Stimulated activated effector memory CD8-positive, alpha-beta T cell treated with anti-CD3 and anti-CD28 coated beads, Interleukin-12 subunit alpha, Interleukin-12 subunit beta, amount 100 ng/mL, for 72 hours (primary cell): ENCODE measurements around the gene FNDC11.
"Not testable (repeated sequence)": the region's sequence is repeated elsewhere in the genome, so short reads cannot be mapped to it uniquely, and the experiment has no call there.

Experiments
- ATAC-seq: fragments of 150-1000 bp; cut with Tn5 transposase; 2 replicates; pipeline ENCODE4 v1.10.0; 2021
- DNase-seq, 2 donors: peaks; one replicate each; pipeline ENCODE4 v3.0.0; 2021 to 2022; ENCODE audit warnings: low spot score in 2 of 2
- H3K27ac Mint-ChIP-seq: one replicate; pipeline ENCODE4 v1.8.0; 2022; ENCODE audit warnings: mild to moderate bottlenecking, mixed read lengths
- H3K36me3 Mint-ChIP-seq: one replicate; pipeline ENCODE4 v1.8.0; 2022; ENCODE audit warnings: mild to moderate bottlenecking, mixed read lengths
- H3K4me1 Mint-ChIP-seq: one replicate; pipeline ENCODE4 v1.8.0; 2022; ENCODE audit warnings: mixed read lengths
- H3K4me3 Mint-ChIP-seq: one replicate; pipeline ENCODE4 v1.8.0; 2022; ENCODE audit warnings: mild to moderate bottlenecking, mixed read lengths
- H3K9me3 Mint-ChIP-seq: one replicate; pipeline ENCODE4 v1.8.0; 2022; ENCODE audit warnings: mixed read lengths

The FNDC11 gene

DNA sequence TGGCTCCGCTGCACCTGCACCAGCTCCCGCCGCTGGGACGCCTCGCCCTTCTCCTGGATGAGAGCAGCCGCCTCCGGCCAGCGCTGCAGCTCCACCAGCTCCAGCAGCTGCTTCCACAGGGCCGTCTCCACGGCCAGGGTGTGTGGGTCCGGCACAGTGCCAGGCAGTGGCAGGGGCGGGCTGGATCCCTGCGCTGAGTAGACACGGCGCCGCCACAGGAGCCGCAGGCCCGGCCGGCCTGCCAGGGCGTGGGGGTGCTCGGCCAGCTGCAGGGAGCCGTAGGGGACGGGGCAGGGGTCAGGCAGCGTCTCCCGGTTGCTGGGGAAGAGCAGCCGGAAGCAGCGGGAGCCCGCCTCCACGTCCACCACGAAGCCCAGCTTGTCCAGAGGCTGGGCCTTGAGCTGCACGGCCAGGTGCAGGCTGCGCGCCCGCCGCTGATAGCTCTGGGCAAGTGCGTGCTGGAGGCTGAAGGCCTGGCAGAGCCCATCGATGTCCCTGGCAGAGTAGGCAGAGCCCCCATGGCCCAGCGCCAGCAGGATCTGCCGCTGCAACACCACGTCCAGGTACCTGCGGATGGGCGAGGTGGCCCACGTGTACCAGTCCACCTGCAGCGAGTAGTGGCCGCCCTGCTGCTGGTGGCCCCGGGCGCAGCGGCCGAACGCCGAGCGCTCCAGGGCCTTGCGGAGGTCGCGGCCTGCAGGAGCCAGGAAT, 9.4 kb downstream of the FNDC11 start:
- H3K36me3 Mint-ChIP-seq, result peaks cover 21% of the 10 kb centered on the region
- ATAC-seq, result no peak
- peaks cover 20% of the 10 kb centered on the region for H3K4me1 Mint-ChIP-seq
- no peak overlapping the region for H3K27ac Mint-ChIP-seq
- no peak for DNase-seq
- no peak overlapping the region for H3K4me3 Mint-ChIP-seq
- no peaks in the 10 kb centered on the region for H3K9me3 Mint-ChIP-seq

DNA sequence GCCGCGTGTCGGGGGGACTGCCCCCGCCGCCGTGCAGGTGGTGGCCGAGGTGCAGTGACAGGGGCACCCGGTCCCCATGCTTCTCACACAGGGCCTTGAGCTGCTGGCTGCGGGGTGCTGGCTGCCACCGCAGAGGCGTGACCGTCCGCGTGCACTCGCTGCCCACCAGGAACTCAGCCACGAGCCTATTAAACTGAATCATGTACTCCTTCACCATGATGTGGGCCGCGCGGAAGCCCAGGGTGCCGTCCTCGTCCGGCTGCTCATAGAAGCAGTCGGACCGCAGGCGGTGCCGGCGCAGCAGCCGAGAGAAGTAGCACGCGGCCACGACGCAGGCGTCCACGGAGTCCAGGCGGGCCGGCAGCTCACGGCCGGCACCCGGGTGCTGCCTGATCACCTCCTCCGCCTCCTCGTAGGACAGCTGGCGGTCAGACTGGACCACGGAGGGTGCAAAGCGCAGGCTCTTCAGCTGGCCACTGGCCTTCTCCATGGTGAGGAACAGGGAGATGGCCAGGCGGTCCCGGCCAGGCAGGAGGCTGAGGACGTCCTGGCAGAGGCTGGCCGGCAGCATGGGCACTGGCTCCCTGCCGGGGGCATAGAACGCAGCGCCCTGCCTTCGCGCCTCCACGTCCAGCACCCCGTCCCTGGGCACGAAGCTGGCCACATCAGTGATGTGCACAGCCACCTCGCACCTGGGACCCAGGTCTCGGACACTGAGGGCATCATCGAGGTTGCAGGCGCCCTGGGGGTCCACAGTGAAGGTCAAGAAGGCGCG, 10.3 kb downstream of the FNDC11 start:
- H3K4me1 Mint-ChIP-seq, result peaks cover 28% of the 10 kb centered on the region
- no peaks in the 10 kb centered on the region for H3K9me3 Mint-ChIP-seq
- ATAC-seq, result no peak
- peaks cover 21% of the 10 kb centered on the region for H3K36me3 Mint-ChIP-seq
- no peak overlapping the region for H3K4me3 Mint-ChIP-seq
- no peak for DNase-seq
- no peak overlapping the region for H3K27ac Mint-ChIP-seq

DNA sequence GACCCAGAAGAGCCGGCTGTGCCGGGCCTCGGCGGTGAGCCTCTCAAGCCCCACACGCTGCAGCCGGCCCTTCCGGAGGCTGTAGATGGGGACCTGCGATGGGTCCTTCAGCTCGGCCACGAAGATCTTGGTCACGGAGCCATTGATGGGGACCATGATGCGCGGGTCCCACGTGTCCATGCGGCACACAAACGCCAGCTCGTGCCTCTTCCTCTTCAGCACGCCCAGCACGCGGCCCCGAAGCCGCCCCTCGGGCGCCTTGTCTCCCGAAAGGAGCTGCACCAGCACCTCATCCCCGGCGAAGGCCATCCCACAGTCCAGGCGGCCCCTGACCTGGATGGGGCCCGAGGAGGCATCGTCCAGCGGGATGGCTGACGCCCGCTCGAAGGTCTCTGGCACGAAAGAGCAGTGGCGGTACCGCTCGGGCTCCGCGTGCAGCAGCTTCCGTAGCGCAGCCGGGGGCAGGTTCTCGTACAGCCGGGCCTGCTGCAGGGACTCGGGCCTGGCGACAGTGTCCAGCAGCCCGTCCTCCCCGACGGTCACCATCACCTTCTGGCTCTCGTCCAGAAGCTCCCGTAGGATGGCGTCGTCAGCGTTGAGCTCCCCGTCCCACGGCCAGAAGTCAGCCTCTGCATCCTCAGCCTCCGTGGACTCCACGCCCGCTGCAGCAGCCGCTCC, 11.2 kb downstream of the FNDC11 start:
- H3K27ac Mint-ChIP-seq, result no peak overlapping the region
- DNase-seq (no peak), ATAC-seq (no peak)
- H3K36me3 Mint-ChIP-seq, result peaks cover 20% of the 10 kb centered on the region
- H3K4me1 Mint-ChIP-seq, result peaks cover 30% of the 10 kb centered on the region
- H3K9me3 Mint-ChIP-seq, result no peaks in the 10 kb centered on the region
- no peak overlapping the region for H3K4me3 Mint-ChIP-seq

DNA sequence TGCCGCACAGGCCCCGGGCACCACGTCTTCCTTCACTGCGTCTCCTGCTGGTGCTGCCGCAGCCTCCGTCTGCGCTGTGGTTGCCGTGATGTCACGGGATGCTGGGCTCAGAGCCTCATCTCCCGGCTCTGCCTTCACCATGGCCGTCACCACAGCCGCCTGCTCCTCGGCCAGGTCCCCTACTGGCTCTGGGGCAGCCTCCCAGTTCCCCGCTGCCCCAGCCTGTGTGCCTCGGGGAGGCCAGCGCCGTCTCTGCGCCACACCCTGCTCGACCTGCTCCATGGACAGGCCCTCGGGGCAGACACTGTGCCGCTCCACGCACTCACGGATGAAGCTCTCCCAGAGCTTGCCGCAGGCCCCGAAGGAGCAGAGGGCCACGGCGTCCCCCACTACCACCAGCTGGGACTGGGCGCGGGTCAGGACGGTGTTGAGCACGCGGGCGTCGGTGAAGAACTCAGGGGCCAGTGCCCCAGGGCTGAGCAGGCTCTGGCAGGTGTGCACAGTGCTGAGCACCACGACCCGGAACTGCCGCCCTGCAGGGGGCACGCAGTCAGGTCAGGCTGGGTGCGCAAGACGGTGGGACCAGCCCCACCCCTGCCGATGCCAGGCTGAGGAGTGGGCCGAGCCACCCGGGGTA, 11.9 kb downstream of the FNDC11 start:
- no peak for ATAC-seq
- Mint-ChIP-seq H3K9me3 (no peaks in the 10 kb centered on the region), H3K4me3 (no peak overlapping the region), H3K27ac (no peak overlapping the region), H3K4me1 (peaks cover 25% of the 10 kb centered on the region), H3K36me3 (peaks cover 14% of the 10 kb centered on the region)
- no peak for DNase-seq

DNA sequence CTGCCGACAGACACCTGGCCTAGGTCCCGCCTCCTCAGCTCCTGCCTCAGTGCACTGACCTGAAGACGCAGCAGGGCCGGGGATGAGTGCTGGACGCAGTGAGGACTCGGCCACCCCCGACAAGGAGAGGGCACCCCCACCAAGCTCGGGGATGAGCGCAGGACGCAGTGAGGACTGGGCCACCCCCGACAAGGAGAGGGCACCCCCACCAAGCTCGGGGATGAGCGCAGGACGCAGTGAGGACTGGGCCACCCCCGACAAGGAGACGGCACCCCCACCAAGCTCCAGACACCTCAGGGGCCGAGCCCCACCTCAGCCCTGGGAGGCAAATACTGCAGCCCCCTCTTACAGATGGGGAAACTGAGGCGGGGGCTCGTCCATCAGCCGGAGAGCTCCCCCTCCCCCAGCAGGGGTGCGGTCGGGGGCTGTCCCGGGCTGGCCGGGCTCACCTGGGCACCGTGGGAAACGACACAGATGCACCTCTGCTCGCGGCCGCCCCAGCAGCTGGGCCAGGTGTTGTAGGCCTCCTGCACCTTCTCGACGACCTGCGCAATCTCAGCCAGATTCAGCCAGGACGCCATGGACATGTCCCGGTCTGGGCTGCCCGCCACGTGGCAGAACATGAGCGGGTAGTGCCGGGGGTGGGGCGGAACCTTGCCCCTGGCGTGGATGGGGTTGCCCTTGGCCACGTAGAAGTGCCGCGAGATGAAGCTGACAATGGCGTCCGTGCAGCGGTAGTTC, 12.6 kb downstream of the FNDC11 start:
- H3K4me3 Mint-ChIP-seq, result peak overlapping the region; percentile 73
- peak overlapping the region; percentile 74 for H3K27ac Mint-ChIP-seq
- ATAC-seq (no peak), DNase-seq (no peak)
- H3K4me1 Mint-ChIP-seq, result peaks cover 25% of the 10 kb centered on the region
- H3K36me3 Mint-ChIP-seq, result peaks cover 13% of the 10 kb centered on the region
- H3K9me3 Mint-ChIP-seq, result no peaks in the 10 kb centered on the region

DNA sequence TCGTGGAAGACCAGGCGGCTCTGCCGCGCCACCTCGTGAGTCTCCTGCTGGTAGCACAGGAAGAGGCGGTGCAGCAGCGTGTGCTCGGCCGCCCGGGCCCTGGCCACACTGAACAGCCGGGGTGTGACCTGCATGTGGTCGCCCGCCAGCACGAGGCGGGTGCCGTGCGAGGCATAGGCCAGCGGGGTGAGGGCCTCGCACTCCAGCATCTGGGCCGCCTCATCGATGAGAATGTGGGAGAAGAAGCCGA, 13.1 kb downstream of the FNDC11 start:
- no peak for DNase-seq
- Mint-ChIP-seq H3K9me3 (no peaks in the 10 kb centered on the region), H3K27ac (peak overlapping the region; percentile 74), H3K36me3 (peaks cover 13% of the 10 kb centered on the region), H3K4me3 (peak overlapping the region; percentile 73), H3K4me1 (peaks cover 25% of the 10 kb centered on the region)
- ATAC-seq, result no peak

DNA sequence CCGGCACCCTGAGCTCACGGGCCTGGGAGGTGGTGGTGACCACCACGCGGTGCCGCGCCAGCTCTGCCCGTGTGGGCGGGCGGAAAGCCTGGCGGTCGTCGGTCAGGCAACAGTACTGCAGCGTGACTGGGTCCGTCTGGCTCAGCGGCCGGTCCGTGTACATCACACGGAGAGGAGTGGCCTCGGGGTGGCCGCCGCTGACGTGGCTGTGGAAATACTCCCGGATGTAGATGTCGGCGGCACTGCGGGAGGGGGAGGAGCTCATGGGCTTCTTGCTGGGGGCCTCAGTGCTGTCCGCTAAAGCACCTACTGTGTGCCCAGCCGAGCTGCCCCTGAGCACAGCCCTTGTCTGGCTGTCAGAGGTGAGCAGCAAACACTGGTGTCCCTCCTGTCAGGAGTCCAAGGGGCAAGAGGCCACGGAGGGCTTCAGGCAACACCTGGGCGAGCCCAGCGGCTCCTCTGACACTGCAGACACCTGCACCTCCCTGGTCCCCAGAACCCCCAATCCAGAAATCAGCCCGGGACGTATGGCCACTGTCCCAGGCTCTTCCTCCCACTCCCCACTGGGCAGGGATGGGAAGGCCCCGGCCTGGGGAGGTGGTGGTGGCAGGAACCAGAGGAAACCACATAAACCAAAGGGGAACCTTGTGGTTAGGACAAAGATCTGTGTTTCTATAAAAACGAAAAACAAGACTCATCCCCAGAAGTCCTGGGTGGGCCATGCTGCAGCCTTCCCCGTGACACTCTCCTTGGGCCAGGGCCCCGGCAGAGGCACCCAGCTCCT, 13.6 kb downstream of the FNDC11 start:
- no peaks in the 10 kb centered on the region for H3K9me3 Mint-ChIP-seq
- H3K4me1 Mint-ChIP-seq, result peaks cover 25% of the 10 kb centered on the region
- peaks cover 13% of the 10 kb centered on the region for H3K36me3 Mint-ChIP-seq
- peak overlapping the region; percentile 74 for H3K27ac Mint-ChIP-seq
- peak overlapping the region; percentile 73 for H3K4me3 Mint-ChIP-seq
- ATAC-seq, result peak; percentile 82
- DNase-seq, result peak; percentile 53 to 85

DNA sequence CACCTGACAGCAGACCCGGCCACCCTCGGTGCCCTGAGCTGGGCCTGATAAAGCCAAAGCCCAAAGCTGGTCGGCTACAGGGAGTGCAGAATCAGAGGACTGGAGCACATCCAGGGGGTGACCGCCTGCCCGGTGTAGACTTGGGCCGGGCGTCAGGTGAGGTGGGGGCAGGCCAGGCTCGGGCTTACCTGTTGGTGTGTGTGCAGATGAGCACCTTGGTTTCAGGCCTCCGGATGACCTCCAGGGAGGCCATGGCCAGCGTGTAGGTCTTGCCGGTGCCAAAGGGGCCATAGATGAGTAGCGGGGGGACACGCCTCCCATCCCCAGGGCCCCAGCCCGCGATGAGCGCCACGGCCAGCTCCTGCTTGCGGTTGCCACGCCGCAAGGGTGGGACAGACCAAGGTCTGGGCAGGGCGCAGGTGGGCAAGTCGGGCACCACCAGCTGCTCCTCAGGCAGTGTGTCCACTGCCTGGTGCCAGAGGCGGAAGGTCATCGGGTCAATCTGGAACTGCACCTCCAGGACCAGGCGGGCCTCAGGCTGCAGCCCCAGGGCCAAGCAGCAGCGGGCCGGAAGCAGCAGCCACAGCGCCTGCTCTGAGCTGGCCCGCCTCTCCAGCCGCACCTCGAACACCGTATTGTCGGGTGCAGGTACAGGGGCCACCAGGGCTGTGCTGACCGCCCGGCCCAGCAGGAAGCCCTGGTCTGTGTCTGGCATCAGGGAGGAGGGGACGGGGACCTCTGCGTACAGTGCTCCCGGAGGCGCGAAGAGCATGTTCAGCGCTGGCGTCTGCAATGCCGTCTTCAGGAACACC, 14.4 kb downstream of the FNDC11 start:
- no peak for DNase-seq

DNA sequence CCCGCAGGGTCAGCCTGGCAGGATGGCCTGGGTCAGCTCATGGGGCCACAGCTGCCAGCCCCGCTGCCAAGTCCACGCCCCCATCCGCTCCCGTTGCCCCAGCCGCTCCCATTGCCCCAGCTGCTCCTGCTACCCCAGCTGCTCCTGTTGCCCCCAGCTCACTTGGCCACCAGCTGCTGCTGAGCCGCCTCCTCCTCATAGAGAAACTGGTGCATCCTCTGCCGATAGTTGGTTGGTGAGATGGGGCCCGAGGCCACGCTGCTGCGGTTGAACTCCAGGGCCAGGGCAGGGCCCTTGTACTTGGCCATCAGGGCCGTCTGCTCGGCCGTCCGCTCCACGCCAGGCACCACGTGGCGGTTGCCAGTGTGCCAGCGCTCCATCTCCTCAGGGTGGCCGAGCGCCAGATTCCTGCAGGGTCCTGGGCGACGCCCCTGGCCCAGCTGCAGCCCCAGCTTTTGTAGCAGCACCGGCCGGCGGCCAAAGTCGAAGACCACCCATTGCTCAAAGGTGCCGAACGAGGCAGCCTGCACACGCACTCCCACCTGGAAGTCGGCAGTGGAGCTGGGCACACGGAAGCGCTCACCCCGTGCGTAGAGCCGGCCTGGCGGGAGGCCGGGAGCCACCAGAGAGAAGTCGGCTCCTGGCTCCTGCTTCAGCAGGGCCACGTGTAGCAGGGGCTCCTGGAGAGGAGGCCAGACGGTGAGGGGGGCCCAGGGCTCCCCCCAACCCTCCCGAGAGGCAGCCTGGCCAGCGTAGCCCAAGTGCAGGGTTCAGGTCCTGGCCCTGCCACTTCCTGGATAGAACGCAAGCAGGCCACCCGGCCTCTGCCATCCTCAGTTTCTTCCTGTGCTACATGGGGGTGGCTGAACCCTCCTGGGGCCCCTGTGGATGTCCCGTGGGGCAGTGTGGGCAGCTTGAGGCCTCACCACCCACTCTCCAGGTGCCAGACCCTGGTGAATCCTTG, 15.3 kb downstream of the FNDC11 start:
- peak overlapping the region; percentile 73 for H3K4me3 Mint-ChIP-seq

More for the DNA sequence above, 14.4 kb downstream of the FNDC11 start:
- Mint-ChIP-seq H3K36me3 (peaks cover 13% of the 10 kb centered on the region), H3K4me3 (peak overlapping the region; percentile 73), H3K4me1 (peaks cover 25% of the 10 kb centered on the region), H3K9me3 (no peaks in the 10 kb centered on the region), H3K27ac (peak overlapping the region; percentile 74)
- ATAC-seq, result peak; percentile 22

DNA sequence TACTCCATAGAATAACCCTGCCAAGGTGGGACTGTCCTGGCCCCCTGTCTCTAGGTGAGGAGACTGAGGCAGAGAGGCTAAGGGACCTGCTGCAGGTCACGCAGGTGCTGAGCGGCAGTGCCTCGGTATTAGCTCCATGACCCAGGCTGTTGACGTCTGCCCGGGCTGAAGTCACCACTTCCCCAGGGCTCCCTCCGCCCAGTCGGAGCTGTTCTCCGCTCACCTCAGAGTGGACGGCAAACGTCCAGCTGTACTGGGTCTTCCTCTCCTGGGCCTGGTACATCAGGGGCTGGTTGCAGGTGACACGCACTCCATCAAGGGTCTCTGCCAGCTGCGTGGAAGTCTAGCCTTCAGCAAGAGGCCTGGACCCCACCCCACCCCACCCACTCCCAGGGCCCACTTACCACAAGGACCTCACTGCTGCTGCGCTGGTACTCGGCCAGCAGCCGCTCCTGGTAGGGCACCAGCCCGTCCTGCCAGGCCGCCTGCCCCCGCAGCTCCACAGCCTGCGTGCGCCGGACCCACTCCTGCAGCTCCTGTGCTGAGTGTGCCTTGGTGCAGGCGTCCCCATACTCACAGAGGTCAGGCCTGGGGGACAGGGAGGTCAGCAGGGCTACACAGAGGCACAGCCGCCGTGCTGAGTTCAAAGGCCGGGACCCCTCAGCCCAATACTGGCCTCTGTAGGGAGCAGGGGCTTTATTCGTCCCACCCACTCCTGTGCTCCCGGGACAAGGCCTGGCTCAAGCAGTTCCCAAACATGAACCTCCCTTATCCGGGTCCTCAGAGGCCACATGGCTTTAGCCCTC, 16.5 kb downstream of the FNDC11 start:
- ATAC-seq, result no peak
- Mint-ChIP-seq H3K27ac (no peak overlapping the region), H3K36me3 (peaks cover 11% of the 10 kb centered on the region), H3K4me3 (no peak overlapping the region), H3K9me3 (no peaks in the 10 kb centered on the region), H3K4me1 (peaks cover 25% of the 10 kb centered on the region)
- no peak for DNase-seq

More for the DNA sequence above, 15.3 kb downstream of the FNDC11 start:
- peaks cover 13% of the 10 kb centered on the region for H3K36me3 Mint-ChIP-seq
- no peaks in the 10 kb centered on the region for H3K9me3 Mint-ChIP-seq
- no peak overlapping the region for H3K27ac Mint-ChIP-seq
- DNase-seq (no peak), ATAC-seq (no peak)
- H3K4me1 Mint-ChIP-seq, result peaks cover 25% of the 10 kb centered on the region

DNA sequence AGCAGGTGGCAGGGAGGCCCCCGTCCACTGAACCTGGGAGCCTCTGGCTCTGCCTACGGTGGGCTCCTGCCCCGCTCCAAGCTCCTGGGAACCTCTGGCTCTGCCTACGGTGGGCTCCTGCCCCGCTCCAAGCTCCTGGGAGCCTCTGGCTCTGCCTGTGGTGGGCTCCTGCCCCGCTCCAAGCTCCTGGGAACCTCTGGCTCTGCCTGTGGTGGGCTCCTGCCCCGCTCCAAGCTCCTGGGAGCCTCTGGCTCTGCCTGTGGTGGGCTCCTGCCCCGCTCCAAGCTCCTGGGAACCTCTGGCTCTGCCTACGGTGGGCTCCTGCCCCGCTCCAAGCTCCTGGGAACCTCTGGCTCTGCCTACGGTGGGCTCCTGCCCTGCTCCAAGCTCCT, 17.1 kb downstream of the FNDC11 start:
- not testable (repeated sequence) for ATAC-seq

DNA sequence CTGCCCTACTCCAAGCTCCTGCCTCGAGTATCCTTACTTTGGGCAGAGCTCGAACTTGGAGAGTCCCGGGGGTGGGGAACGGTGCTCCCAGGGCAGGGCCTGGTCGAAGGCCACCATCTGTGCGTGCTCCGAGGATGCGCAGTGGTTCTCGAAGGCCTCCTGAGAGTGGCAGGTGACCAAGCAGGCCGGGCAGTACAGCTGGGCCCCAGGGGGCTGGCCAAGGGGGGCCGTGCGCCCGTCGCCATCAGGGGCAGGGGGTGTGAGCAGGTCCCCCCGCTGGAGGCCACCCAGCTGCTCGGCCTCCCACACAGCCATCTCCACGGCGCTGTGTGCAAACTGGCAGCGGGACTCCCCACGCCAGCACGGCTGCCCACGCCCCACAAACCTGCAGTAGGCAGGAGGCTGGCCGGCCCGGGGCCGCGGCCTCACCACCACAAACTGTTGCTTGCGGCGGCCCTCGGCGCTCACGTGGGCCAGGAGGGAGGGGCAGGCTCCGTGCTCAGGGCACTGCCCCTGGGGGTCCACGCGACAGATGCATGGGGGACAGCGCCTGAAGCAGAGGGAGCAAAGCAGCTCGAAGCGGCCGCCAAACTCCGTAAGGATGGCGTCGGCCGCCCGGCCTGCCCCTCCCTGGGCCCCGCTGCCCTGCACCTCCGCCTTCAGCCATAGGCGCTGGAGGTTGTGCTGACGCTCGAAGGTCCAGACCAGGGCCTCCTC, 18.3 kb downstream of the FNDC11 start:
- Mint-ChIP-seq H3K4me1 (peaks cover 22% of the 10 kb centered on the region), H3K9me3 (no peaks in the 10 kb centered on the region), H3K4me3 (no peak overlapping the region), H3K27ac (no peak overlapping the region), H3K36me3 (peaks cover 7% of the 10 kb centered on the region)
- DNase-seq, result no peak
- ATAC-seq, result no peak

More for the DNA sequence above, 17.1 kb downstream of the FNDC11 start:
- DNase-seq, H3K9me3 Mint-ChIP-seq, H3K4me3 Mint-ChIP-seq, H3K36me3 Mint-ChIP-seq, H3K27ac Mint-ChIP-seq: not testable (repeated sequence)
- H3K4me1 Mint-ChIP-seq, result peaks cover 25% of the 10 kb centered on the region
